ENCODE measurements around the gene PUM1.

GRCh38 chr1:30950053-30950452 lies 115.5 kb downstream of the PUM1 start:
- no peak for TF ChIP-seq CTCF (conservative IDR thresholded peaks at IDR 0.05 in 1 of 2, IDR thresholded peaks at IDR 0.05 in 1 of 2; ENCODE audit: low read depth in 1 of 2, low read length in 2 of 2)
- no peak for TF ChIP-seq EZH2 (IDR thresholded peaks at IDR 0.05; ENCODE audit: low read length, missing control alignments)
